ENCODE measurements around the gene NAA50. TPM values are rescaled to one million over a fixed set of nuclear protein-coding genes. Genes with fewer than 3 reads are reported as not detected.
A peak's percentile ranks its signal among the peaks of the same experiment; 100 is the strongest.

The NAA50 gene
- total RNA-seq, 1 donor from 2014 or later = 75.0 TPM

DNA sequence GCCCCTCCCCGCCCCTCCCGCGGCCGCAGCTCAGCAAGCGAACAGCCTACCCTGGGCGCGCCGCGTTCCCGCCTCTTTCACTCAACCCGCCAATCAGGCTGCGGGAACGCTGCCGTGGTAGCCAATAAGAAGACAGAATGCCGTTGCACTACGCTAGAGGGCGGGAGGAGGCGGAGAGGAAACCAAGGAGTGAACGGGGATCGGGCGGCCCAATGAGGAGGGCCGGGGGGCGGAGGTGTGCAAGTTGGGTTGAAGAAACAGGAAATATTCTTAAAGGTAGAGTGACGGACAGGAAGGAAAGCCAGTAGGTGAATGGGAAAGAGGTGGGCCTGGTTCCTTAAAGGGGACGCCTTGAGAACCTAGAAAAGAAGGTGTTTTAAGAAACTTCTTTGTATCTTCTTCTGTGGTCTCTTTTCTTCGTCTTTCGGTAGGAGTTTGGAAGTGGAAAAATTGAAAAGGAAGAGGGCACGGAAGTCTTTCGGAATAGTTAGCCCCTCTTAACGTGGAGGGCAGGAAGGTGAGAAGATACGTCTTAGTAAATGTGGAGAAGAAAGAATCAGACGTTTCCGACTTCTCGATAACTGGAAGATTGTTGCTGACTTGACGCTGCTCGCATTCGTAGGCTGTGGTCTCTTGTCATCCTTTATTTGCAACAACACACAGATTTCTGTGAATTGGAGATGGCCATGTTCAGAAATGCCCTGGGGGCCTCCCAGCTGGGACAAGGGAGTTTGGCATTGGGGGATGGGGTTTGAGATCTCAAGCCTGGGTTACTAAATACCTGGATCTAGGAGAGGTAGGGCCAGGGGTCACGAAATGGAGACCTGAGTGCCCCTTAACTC, 49.2 kb downstream of the NAA50 start:
- Histone ChIP-seq H3K27me3 (ENCODE audit: low read depth) (no peaks in the 10 kb centered on the region), H3K36me3 (no peaks in the 10 kb centered on the region), H3K4me1 (peaks cover 61% of the 10 kb centered on the region), H3K9me3 (replicated peaks) (no peaks in the 10 kb centered on the region), H3K27ac (replicated peaks) (peak overlapping the region; percentile 100), H3K4me3 (peak overlapping the region; percentile 88)
- intact Hi-C loops (cut with micrococcal nuclease) = no loop called here
- TF ChIP-seq, protein P1, sequence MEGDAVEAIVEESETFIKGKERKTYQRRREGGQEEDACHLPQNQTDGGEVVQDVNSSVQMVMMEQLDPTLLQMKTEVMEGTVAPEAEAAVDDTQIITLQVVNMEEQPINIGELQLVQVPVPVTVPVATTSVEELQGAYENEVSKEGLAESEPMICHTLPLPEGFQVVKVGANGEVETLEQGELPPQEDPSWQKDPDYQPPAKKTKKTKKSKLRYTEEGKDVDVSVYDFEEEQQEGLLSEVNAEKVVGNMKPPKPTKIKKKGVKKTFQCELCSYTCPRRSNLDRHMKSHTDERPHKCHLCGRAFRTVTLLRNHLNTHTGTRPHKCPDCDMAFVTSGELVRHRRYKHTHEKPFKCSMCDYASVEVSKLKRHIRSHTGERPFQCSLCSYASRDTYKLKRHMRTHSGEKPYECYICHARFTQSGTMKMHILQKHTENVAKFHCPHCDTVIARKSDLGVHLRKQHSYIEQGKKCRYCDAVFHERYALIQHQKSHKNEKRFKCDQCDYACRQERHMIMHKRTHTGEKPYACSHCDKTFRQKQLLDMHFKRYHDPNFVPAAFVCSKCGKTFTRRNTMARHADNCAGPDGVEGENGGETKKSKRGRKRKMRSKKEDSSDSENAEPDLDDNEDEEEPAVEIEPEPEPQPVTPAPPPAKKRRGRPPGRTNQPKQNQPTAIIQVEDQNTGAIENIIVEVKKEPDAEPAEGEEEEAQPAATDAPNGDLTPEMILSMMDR (IDR thresholded peaks at IDR 0.05; ENCODE audit: borderline replicate concordance) = peak; percentile 38
- DNase-seq = peak; percentile 99

DNA sequence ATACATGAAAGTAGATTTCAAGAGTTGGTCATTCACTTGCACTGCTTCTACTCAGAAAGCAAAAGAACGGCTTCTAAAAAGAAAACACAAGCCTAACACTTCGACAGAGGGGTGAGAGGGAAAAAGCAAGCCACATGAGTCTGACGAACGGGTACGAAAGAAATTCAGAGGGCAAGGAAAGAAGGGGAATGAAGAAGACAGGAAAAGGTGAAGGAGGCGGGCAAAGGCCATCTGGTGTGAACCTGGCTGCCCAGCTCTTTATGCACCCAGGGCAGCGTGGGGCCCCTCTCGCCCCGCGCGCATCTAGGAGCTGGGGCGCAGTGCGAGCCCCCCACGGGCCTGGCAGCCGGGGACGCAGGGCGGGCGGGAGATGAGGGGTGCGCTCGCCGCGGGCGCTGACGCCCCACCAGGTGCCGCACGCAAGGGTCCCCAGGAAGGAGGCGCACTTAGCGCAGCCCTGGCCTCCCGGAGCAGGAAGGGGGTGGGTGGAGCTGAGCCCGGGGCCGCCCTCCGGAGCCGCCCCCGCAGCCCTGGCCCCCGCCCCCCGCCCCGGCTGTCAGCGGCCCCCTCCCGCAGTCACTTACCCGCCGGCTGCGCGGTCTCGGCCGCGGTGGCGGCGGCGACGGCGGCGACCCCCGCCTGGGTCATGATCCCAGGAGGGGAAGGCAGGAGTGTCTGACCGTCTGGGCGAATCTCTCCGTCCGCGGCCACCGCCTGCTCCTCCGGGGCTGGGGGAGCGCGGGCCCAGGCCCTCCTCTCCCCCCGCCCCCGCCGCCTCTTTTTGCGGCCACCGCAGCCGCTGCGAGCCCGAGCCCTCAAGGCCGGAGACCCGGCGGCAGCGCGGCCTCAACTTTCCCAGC, 50.0 kb downstream of the NAA50 start, which contains the start of gene USF3:
TSS of gene USF3 (minus strand) at position 857 of the 860 bp plus-strand sequence. CDS start 21,764 bp downstream, outside the sequence.
- TF ChIP-seq, protein P1 (IDR thresholded peaks at IDR 0.05; ENCODE audit: borderline replicate concordance) = no peak

GRCh38 chr3:113695431-113695785, 50.6 kb downstream of the NAA50 start:
- Histone ChIP-seq H3K4me1 (peaks cover 65% of the 10 kb centered on the region), H3K27me3 (ENCODE audit: low read depth) (no peaks in the 10 kb centered on the region), H3K4me3 (peak overlapping the region; percentile 88), H3K36me3 (no peaks in the 10 kb centered on the region), H3K9me3 (replicated peaks) (no peaks in the 10 kb centered on the region), H3K27ac (replicated peaks) (peak overlapping the region; percentile 100)
- intact Hi-C loops (cut with micrococcal nuclease) = no loop called here
- TF ChIP-seq, protein P1 (IDR thresholded peaks at IDR 0.05; ENCODE audit: borderline replicate concordance) = no peak
- DNase-seq = no peak

More for the DNA sequence above, 50.0 kb downstream of the NAA50 start, which contains the start of gene USF3:
- Histone ChIP-seq H3K36me3 (no peaks in the 10 kb centered on the region), H3K4me1 (peaks cover 65% of the 10 kb centered on the region), H3K27ac (replicated peaks) (peak within 1 kb of the TSS; percentile 100), H3K9me3 (replicated peaks) (no peaks in the 10 kb centered on the region), H3K4me3 (peak within 1 kb of the TSS; percentile 88), H3K27me3 (ENCODE audit: low read depth) (no peaks in the 10 kb centered on the region)
- intact Hi-C loops (cut with micrococcal nuclease) = no loop called here
- DNase-seq = peak; percentile 78

DNA sequence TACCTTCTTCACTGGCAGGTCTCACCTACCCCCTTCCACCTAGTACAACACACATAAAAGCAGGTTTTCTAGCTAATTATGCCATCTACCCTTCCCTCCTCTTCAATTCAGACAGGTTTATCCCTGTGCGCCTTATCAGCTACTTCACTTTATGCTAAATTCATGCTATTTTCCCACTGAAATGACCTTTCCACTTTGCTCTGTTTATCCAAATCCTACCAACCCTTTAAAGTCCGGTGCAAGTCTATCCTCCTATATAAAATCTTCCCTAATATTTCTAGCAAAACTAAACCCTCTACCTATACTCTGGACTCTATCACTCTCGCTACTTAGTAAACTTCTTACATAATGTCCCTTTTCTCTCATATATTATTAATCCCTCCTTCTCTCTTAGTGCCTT, 55.6 kb downstream of the NAA50 start:
- Histone ChIP-seq H3K36me3 (peaks cover 4% of the 10 kb centered on the region), H3K4me1 (peaks cover 40% of the 10 kb centered on the region), H3K4me3 (no peak overlapping the region), H3K27me3 (ENCODE audit: low read depth) (no peaks in the 10 kb centered on the region), H3K9me3 (replicated peaks) (peaks cover 1% of the 10 kb centered on the region), H3K27ac (replicated peaks) (no peak overlapping the region)
- intact Hi-C loops (cut with micrococcal nuclease) = no loop called here
- no peak for DNase-seq
- TF ChIP-seq, protein P1 (IDR thresholded peaks at IDR 0.05; ENCODE audit: borderline replicate concordance) = no peak

DNA sequence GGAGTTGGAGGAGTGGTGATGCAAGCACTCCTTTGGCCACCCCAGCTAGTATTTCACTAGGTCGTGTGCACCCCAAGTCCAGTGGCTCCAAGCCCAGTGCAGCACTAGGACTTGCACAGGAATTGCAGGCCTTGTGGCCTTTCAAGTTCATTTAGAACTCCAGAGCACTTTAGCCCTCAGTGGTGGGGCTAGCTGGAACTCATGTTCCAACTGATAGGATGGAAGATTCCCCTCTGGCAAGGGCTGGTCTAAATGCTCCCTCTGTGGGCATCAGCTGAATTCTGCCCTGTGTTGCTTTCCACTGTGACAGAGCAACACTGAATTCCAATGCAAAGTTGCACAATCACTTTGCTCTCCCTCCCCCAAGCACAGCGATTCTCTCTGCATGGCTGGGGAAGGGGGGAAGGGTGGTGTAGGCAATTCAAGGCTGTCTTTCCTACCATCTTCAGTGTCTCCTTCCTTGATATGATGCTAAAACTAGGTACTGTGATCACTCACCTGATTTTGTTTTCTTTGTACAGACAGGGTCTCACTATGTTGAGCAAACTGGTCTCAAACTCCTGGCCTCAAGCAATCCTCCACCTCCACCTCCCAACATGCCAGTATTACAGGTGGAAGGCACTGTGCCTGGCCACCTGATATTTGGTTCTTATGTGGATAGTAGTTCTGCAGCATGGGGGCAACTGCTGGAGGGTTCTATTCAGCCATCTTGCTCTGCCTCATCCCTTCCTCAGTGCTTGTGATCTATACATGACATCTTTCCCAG, 59.9 kb downstream of the NAA50 start:
- TF ChIP-seq, protein P1 (IDR thresholded peaks at IDR 0.05; ENCODE audit: borderline replicate concordance) = no peak
- DNase-seq = no peak
- Histone ChIP-seq H3K27ac (replicated peaks) (no peak overlapping the region), H3K27me3 (ENCODE audit: low read depth) (no peaks in the 10 kb centered on the region), H3K4me1 (peaks cover 12% of the 10 kb centered on the region), H3K9me3 (replicated peaks) (peaks cover 18% of the 10 kb centered on the region), H3K4me3 (no peak overlapping the region), H3K36me3 (peaks cover 16% of the 10 kb centered on the region)
- intact Hi-C loops (cut with micrococcal nuclease) = no loop called here

Data from left ventricle myocardium inferior (tissue), 1 donor.